Measurements from ENCODE around the gene DCDC2B.
"Not testable (repeated sequence)": the region's sequence is repeated elsewhere in the genome, so short reads cannot be mapped to it uniquely, and the experiment has no call there.

The DCDC2B gene
- total RNA-seq = 0 to 0.19 (median 0.04) reads per million in 3 experiments

DNA sequence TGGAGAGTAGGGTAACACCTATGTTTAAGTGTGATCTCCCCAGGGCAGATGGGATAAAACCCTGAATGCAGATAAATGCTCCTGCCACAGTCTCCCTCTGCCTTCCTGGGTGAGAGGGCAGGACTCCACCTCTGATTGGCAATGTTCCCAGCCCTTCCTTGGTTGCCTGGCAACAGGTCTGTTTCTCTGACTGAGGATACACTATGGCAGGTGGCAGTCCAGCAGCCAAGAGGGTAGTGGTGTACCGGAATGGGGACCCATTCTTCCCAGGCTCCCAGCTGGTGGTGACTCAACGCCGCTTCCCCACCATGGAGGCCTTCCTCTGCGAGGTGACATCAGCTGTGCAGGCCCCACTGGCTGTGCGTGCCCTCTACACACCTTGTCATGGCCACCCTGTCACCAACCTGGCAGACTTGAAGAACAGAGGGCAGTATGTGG lies at the start of gene DCDC2B:
DCDC2B (plus strand) TSS at position 199 of the 438 bp plus-strand sequence; CDS start at position 204, 5 bp downstream.
- DNase-seq = no peak

DNA sequence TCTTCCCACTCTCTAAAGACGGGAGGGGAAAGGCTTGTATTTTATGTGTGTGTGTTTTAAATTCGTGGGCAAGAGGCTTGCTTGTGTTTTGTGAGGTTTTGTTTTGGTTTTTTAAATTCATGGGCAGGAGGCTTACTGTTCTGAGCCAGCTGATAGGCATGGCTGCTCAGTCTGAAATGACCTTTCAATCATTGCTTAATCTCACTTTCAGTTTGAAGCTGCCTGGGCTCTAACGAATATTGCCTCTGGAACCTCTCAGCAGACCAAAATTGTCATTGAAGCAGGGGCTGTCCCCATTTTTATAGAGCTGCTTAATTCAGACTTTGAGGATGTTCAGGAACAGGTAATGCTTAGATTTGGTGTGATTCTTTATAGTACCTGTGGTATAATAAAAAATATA lies 49.7 kb upstream of the DCDC2B start:
- DNase-seq = no peak

DNA sequence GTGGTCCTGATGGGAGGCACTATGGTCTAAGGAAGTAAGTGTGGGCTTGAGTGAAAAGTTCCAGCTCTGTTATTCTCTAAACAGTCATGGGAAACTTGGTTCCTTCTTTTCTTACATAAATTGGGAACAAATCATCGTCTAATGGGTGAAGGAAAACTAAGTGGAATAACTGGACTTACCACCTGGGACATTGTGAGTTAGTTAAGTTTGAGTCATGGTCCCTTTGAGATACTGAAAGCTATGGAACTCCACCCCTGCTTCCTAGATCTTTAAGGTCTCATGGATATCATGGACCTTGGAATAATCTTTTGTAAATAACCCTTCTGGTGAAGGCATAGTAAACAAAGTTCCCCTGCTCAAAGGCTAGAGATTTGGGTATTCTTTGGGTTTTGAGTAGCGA lies 45.5 kb upstream of the DCDC2B start:
- no peak for DNase-seq

DNA sequence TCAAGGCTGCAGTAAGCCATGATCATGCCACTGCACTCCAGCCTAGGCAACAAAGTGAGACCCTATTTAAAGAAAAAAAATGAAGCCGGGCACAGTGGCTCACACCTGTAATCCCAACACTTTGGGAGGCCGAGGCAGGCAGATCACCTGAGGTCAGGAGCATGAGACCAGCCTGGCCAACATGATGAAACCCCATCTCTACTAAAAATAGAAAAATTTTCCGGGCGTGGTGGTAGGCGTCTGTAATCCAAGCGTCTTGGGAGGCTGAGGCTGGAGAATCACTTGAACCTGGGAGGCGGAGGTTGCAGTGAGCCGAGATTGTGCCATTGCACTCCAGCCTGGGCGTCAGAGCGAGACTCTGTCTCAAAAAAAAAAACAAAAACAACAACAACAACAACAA lies 43.3 kb upstream of the DCDC2B start:
- DNase-seq = not testable (repeated sequence)

DNA sequence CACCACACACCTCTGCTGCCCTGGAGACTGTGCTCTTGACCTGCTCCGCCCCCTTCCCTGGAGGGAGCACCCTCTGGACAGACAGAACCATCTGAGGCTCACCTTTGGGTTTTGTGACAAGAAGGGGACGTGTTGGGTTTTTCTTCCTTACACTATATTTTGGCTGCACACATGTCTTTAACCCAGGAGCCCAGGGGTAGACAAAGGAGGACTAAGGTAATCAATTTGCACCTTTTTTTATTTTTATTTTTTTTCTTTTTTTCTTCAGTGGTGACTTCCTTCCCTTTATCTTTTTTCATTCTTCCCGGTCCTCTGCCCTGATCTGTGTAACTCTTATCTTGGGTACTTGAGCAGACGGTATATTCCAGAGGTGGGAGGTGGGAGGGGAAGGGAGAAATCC lies 37.9 kb upstream of the DCDC2B start:
- no peak for DNase-seq

DNA sequence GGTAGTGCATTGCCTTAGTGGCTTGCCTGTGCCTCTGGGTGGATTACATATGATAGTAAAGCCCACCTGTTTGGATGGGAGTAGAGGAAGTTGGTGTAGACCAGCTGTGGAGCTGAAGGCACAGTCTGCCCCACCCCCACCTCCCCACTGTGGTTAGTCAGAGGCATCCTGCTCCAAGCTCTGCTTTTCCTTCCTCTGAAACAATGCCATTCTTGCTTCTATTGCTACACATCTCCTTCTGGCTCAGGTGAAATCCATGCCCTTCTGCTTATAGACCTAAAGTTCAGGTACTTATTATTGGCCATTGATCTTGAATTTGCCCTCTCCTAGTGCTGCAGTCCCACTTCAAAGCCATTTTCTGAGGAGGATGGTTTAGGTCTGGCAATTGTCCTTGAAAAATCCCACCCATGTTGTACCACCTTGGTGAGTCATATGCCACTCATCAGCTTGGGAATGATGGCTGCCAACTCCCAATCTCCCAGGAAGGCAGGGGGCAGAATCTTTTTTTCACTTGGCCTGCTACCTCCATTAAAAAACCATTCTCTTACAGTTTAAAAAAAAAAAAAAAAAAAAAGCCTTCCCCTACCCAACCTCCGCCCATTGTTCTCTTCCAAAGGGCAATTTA lies 36.2 kb upstream of the DCDC2B start:
- no peak for DNase-seq

DNA sequence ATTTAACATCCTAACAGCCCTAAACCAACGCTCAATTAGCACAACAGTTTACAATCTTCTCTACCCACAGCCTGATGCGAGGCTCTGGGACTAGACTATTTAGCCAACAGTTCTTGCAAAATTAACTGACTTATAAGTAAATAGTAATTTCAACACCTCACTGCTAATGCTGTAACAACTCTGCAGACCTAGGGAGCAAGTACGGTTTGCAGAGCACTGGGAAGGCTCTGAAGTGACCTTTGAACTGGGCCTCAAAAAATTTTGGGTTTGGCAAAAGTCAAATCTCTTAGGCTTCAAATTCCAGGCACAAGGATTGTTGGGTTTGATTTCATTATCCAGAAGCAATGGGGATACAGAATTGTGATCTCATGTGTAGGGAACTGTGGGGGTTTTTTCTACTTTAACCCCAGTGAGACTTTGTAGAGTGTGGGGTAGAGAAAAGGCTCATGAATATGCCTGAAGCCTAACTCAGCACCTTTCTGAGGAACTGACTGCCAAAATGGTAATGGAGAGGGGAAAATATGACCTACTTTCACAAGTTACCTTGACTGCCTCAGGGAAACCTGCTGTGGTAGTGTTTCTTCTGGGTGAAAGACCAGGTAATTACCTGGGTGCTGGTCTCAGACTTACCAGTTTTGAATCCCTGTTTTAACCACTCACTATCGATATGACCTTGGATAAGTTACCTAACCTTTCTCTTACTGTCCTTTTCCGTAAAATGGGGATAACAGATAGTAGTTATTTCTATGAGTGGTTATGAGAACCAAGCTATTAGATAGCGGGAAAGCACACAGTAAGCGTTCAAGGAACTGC lies 30.3 kb upstream of the DCDC2B start:
- DNase-seq = no peak

DNA sequence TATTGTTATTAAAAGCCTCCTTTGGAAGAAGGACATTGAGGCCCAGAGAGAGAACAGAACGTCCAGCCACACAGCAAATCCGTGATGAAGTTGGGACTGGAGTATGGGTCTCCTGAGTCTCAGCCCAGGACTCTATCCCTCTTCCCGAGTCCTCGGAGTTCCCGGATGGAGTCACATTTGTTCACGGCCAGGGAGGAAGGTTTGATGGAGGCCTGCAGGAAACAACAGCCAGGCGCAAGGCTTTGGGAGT lies 29.8 kb upstream of the DCDC2B start:
- DNase-seq = no peak

DNA sequence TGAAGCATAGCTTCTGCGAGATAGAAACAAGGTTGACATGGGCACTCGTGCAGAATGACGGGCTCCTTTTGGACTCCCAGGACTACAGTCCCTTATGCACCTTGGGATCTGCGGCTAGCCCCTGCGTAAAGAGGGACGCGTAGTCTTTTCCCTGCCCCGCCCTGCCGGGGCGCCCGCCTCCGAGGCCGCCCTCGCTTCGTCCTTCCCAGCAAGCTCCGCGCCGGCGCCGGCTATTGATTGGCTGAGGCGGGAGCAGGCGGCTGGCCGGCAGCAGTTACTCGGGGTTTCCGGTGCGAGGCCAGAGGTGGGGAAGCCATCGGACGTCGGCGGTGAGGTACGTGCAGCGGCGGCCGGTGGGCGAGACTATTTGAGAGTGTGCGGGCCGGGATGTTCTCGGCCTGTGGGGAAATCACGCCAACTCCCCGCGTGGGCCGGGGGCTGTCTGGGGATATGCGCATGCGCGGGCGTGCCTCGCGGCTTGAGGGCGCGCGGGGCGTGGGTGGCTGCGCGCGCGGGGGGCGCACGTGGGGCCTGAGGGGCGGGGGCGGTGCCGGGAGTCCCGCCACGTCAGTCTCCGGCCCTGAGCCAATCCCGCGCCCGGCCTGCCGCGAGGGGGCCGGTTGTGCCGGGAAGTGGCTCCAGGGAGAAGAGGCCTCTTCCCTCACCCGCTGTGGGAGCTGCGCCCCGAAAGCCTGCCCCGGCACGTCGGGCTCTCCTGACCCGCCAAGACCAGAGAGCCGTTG lies 29.3 kb upstream of the DCDC2B start, which contains the start of gene TXLNA:
TXLNA (plus strand) TSS at position 233 of the 743 bp plus-strand sequence. CDS start 671 bp downstream, outside the sequence.
- DNase-seq = peak; percentile 84

DNA sequence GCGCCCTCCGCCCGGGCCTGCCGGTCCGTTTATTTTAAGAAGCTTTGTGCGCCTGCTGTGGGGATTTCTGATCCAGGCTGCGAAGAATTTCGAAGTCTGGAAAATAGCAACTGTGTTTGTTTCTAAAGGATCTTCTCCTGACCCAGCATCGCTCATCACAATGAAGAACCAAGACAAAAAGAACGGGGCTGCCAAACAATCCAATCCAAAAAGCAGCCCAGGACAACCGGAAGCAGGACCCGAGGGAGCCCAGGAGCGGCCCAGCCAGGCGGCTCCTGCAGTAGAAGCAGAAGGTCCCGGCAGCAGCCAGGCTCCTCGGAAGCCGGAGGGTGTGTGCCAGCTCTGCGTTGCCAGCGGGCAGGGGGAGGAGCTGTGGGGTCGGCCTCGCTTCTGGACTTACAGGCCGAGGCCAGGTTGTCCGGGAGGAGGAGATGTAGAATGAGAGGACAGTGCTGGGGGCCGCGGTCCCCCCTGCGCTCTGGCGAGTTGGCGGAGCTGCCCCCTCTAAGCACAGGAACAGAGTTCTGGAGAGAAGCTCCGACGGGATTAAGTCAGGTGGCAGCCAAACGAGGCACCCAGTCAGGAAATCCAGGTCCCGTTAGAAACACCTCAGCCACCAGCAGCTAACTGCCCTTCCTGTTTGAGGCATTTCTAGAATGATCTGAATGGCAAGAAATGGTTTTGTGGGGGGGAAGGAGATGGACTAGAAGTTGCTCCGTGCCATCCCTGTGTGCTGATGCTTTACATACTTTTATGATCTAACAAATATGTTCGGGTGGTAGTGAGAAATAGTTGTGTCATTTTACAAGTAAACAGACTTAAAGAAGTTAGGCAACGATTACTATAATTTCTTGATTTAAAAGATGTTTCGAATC lies 28.5 kb upstream of the DCDC2B start:
- no peak for DNase-seq

DNA sequence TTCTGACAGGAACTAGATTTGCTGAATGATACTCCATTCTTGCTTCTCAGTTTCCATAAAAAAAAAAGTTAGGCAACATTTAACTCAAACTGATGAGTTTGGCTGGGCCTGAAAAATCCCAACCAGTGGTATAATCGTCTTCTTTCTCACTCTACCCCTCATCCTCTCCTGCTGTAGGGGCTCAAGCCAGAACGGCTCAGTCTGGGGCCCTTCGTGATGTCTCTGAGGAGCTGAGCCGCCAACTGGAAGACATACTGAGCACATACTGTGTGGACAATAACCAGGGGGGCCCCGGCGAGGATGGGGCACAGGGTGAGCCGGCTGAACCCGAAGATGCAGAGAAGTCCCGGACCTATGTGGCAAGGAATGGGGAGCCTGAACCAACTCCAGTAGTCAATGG lies 27.8 kb upstream of the DCDC2B start:
- DNase-seq = no peak

DNA sequence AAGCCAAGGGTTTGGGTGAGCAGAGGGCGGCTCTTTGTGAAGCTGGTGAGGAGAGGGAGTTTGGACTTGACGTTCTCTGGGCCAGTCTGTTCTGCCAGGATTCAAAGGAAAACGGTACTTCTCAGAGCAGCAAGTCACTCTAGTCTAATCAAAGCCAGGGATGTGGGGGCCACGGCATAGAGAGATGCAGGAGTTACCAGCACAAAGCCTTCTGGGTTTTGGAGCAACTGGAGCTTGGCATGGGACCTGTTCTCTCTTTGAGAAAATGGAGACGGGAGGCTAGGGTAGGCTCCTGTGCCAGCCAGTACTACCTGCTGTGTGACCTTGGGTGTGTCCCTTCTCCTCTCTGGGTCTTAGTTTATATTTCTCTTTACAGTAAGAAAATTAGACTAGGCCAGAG lies 27.3 kb upstream of the DCDC2B start:
- no peak for DNase-seq

DNA sequence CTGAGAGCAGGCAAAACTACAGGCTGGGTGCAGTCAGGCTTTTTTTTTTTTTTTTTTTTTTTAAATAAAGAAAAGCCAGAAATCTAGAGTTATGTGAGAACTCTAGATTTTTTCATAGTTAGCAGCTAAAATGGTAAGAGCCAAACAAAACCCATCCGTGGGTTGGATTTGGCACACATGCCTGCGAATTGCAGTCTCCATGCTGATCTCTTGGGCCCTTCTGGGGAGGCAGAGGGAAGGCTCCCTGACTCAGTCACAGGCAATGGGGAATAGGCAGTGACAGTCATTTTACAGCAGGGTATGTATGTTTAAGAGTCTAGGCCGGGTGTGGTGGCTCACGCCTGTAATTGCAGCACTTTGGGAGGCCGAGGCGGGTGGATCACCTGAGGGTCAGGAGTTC lies 26.8 kb upstream of the DCDC2B start:
- no peak for DNase-seq

DNA sequence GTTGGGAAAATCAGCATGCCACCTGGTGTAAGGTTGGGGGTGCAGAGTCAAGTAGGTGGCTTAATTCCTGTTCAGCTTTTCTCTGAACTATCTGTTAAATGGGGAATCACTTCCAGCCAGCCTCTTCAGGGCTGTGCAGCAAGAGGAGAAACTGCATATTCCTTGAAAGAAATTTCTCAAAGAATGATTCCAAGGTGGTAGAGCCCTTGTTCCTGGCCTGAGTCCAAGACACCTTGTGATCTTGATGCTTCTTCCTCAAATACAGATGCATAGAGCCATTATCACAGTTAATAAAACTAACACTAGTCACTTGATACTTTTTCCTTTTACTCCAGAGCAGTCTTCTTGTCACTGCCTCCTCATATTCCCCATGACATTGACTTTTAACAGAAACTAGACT lies 24.2 kb upstream of the DCDC2B start:
- DNase-seq = no peak

DNA sequence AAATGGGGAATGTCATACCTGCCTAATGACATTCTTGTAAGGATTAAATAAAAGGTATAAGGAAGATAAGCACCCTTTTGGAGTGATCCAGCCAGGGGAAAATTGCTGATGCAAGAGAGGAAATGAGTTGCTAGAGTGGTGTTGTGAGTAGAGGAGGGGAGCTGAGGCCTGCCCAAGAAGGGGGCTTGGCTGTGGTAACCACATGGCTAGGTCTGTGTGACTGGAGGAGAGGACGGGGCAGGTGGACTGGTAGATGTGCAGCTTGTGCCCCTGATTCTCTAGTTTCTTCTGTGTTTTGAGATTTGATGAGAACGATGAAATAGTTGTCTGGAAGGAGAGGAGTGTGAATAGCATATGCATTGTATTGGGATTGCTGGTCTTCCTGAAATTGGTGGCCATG lies 22.8 kb upstream of the DCDC2B start:
- no peak for DNase-seq

DNA sequence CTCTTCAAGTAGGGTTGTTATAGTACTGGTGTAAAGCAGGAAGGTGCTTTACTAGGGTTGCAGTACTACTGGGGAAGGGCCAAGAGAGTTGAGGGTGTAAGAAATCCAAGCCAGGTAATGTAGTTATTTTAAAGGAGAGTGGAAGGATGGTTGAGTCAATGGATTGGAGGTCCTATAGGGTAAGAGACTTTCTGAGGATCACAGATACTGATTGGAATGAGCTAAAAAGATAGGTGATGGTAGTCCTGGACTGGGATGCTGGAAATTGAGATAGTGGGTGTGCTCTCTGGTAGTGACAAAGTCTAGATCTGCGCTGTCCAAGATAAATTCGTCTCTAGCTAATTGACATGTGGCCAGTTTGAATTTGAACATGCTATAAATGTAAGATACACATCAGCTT lies 22.4 kb upstream of the DCDC2B start:
- no peak for DNase-seq

DNA sequence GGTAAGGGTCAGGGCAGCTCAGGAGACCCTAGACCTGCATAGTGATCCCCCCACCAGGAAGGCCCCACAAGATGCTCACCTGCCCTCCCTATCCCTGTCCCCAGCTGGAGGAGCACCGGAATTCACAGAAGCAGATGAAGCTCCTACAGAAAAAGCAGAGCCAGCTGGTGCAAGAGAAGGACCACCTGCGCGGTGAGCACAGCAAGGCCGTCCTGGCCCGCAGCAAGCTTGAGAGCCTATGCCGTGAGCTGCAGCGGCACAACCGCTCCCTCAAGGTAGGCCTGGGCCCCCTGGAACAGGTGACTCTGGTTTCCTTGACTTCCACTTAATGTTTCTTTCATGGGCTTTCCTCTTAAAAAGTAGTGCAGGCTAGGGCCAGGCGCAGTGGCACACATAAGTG lies 21.0 kb upstream of the DCDC2B start:
- no peak for DNase-seq

DNA sequence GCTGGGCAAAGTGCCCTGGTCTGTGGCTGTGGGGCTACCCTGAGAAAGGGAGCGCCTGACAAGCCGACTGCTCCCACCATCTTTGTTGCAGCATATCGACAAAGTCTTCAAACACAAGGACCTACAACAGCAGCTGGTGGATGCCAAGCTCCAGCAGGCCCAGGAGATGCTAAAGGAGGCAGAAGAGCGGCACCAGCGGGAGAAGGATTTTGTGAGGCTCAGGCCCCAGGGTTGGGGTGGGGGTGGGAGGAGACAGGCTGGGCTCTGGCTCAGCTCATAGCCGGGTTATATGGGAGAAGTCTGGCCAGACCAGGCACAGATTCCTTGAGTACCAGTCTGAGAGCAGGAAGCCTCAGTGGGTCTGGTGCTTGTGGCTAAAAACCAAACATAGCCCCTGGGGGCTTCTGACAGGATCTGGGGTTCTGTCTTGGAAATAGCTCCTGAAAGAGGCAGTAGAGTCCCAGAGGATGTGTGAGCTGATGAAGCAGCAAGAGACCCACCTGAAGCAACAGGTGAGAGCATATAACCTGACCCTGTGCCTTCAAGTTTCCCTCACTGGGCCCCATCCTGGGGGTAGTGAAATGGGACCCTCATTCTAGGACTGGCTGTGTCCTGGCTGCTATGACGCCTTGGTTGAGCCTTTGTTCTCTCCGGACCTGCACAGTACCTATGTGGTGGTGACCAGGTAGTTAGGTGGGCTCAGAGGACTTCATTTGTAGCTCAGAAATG lies 16.5 kb upstream of the DCDC2B start:
- no peak for DNase-seq

DNA sequence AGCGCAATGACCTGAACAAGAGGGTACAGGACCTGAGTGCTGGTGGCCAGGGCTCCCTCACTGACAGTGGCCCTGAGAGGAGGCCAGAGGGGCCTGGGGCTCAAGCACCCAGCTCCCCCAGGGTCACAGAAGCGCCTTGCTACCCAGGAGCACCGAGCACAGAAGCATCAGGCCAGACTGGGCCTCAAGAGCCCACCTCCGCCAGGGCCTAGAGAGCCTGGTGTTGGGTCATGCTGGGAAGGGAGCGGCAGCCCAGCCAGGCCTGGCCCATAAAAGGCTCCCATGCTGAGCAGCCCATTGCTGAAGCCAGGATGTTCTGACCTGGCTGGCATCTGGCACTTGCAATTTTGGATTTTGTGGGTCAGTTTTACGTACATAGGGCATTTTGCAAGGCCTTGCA lies 13.9 kb upstream of the DCDC2B start:
- no peak for DNase-seq

DNA sequence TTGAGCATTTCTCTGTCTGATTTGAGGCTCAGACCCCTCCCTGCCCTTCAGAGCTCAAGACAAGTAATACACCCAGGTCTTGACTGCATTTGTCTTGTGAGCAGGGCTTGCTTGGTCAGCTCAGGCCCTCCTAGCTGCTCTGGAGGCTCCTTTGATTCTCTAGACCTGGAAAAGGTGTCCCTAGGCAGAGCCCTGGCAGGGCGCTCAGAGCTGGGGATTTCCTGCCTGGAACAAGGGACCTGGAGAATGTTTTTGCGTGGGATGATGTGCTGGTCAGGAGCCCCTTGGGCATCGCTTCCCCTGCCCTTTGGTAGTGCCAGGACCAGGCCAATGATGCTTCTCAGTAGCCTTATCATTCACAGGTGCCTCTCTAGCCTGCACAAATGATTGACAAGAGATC lies 13.4 kb upstream of the DCDC2B start:
- DNase-seq = no peak

DNA sequence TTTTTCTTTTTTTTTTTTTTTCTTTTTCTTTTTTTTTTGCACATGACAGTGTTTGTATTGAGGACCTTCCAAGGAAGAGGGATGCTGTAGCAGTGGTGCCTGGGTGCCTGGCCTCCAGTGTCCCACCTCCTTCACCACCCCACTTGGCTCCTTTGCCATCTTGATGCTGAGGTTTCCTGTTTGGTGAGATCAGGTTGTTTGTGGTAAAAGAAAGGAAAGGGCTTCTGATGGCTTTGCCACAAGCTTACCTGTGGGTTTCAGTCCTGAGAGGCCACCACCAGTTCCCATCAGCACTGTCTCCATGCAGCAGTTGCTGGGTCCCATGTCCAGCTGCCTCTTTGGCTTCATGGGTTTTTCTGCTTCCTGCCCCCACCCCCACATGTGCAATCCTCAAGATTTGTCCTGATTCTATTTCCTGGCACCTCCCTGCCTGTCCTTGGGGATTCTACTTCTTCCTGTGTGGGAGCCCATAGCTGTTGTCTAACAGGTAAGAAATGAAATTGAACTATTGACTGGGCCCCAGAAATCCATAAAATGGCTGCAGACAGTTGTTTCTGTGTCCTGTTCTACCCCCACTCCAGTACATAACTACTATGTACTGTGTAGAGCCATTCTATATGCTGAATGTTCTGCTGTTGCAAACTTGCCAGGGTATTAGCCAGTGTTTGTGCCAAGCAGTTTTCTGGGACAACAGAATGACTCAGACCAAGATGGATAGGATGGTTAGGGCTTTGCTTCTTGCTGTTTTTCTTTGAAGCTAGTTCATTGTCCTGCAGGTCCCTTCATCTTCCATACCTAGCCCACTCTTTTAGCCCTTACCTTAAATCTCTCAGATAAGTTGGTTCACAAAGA lies 12.7 kb upstream of the DCDC2B start:
- peak; percentile 39 for DNase-seq

Data from central memory CD4-positive, alpha-beta T cell (primary cell).